SK-N-SH (cell line): ENCODE measurements around the gene MYLK.
A peak's percentile ranks its signal among the peaks of the same experiment; 100 is the strongest.

Experiments
- CTCF ChIP-seq: fragments of 200-600 bp; sonication (generic); IDR thresholded peaks from 2 replicates; pipeline ENCODE4 v1.6.1; 2017; ENCODE audit warnings: antibody characterized with exemption, mild to moderate bottlenecking, moderate library complexity
- EZH2phosphoT487 ChIP-seq: fragments of 200-600 bp; sonication (generic); IDR thresholded peaks from 2 replicates; pipeline ENCODE4 v1.6.1; 2017; ENCODE audit warnings: low read depth, mixed run types, mild to moderate bottlenecking, antibody characterized with exemption, moderate library complexity, borderline replicate concordance
- GATA2 ChIP-seq: sonication (generic); formaldehyde crosslinking; IDR thresholded peaks from 2 replicates; pipeline ENCODE4 v1.5.0; 2020; ENCODE audit warnings: mild to moderate bottlenecking, missing genetic modification reagents
- MAX ChIP-seq: IDR thresholded peaks from 2 replicates; pipeline ENCODE4 v1.4.0; 2012; ENCODE audit warnings: low read depth
- POLR2AphosphoS5 ChIP-seq: IDR thresholded peaks from 2 replicates; pipeline ENCODE4 v1.6.1; 2012; ENCODE audit warnings: low read depth, low read length
- TEAD4 ChIP-seq: IDR thresholded peaks from 2 replicates; pipeline ENCODE4 v1.4.0; 2012; ENCODE audit warnings: mild to moderate bottlenecking, borderline replicate concordance; ENCODE audit not compliant: insufficient read depth

GRCh38 chr3:123782488-123782887, 101.6 kb downstream of the MYLK start:
- TF ChIP-seq POLR2AphosphoS5 (peak; percentile 66; the same call in 1 of the 2 replicates), GATA2 (CRISPR knock-in tag) (peak; percentile 88), MAX (no peak), CTCF (no peak), EZH2phosphoT487 (no peak), TEAD4 (0 out of 2 replicates have a peak, but pooled peaks have one; percentile 40)
